HEK293 (cell line): ENCODE data around the gene WASF1.

Experiments
- GLIS1 ChIP-seq: fragments of 450-650 bp; formaldehyde crosslinking; IDR thresholded peaks from 2 replicates; pipeline ENCODE4 v1.5.1; 2016; ENCODE audit warnings: missing biosample characterization, missing genetic modification characterization
- HOXA7 ChIP-seq: sonication (generic); formaldehyde crosslinking; IDR thresholded peaks from 2 replicates; pipeline ENCODE4 v1.8.1; 2022; ENCODE audit warnings: missing genetic modification reagents, borderline replicate concordance
- KLF8 ChIP-seq: fragments of 450-650 bp; formaldehyde crosslinking; IDR thresholded peaks from 2 replicates; pipeline ENCODE4 v1.5.1; 2016; ENCODE audit warnings: missing biosample characterization, missing genetic modification characterization
- MYNN ChIP-seq: fragments of 450-650 bp; formaldehyde crosslinking; IDR thresholded peaks from 2 replicates; pipeline ENCODE4 v1.5.1; 2016; ENCODE audit warnings: missing biosample characterization, missing genetic modification characterization, borderline replicate concordance
- MZF1 ChIP-seq: fragments of 450-650 bp; formaldehyde crosslinking; IDR thresholded peaks from 2 replicates; pipeline ENCODE4 v1.5.1; 2017; ENCODE audit warnings: missing biosample characterization, missing genetic modification characterization, borderline replicate concordance
- SETDB1 ChIP-seq: IDR thresholded peaks from one replicate; pipeline ENCODE4 v1.6.1; 2017; ENCODE audit warnings: mild to moderate bottlenecking, low read length, moderate library complexity, mixed read lengths; ENCODE audit not compliant: insufficient read length
- SP3 ChIP-seq: fragments of 450-650 bp; formaldehyde crosslinking; IDR thresholded peaks from 2 replicates; pipeline ENCODE4 v1.5.1; 2016; ENCODE audit warnings: missing biosample characterization, missing genetic modification characterization
- TRIM28 ChIP-seq: IDR thresholded peaks from 2 replicates; pipeline ENCODE4 v1.6.1; 2011; ENCODE audit warnings: low read length, control low read depth, borderline replicate concordance
- YY1 ChIP-seq: fragments of 450-650 bp; formaldehyde crosslinking; IDR thresholded peaks from 2 replicates; pipeline ENCODE4 v1.5.1; 2018; ENCODE audit warnings: missing biosample characterization, missing genetic modification characterization
- ZFHX2 ChIP-seq: fragments of 450-650 bp; formaldehyde crosslinking; conservative IDR thresholded peaks from 2 replicates; pipeline ENCODE4 v1.5.1; 2016; ENCODE audit warnings: missing biosample characterization, missing genetic modification characterization
- ZFP37 ChIP-seq: fragments of 450-650 bp; formaldehyde crosslinking; IDR thresholded peaks from 2 replicates; pipeline ENCODE4 v1.5.1; 2016; ENCODE audit warnings: missing biosample characterization, missing genetic modification characterization
- ZNF121 ChIP-seq: fragments of 450-650 bp; formaldehyde crosslinking; IDR thresholded peaks from 2 replicates; pipeline ENCODE4 v1.5.1; 2016; ENCODE audit warnings: missing biosample characterization, missing genetic modification characterization
- ZNF16 ChIP-seq: fragments of 450-650 bp; formaldehyde crosslinking; IDR thresholded peaks from 2 replicates; pipeline ENCODE4 v1.5.1; 2016; ENCODE audit warnings: low read depth, missing biosample characterization, missing genetic modification characterization
- ZNF311 ChIP-seq: fragments of 450-650 bp; formaldehyde crosslinking; IDR thresholded peaks from 2 replicates; pipeline ENCODE4 v1.5.1; 2017; ENCODE audit warnings: missing biosample characterization, missing genetic modification characterization, borderline replicate concordance
- ZNF335 ChIP-seq: fragments of 450-650 bp; formaldehyde crosslinking; conservative IDR thresholded peaks from 2 replicates; pipeline ENCODE4 v1.5.1; 2016; ENCODE audit warnings: missing biosample characterization, missing genetic modification characterization
- ZNF366 ChIP-seq: fragments of 450-650 bp; formaldehyde crosslinking; conservative IDR thresholded peaks from 2 replicates; pipeline ENCODE4 v1.5.1; 2016; ENCODE audit warnings: missing biosample characterization, missing genetic modification characterization
- ZNF548 ChIP-seq: fragments of 450-650 bp; formaldehyde crosslinking; IDR thresholded peaks from 2 replicates; pipeline ENCODE4 v1.5.1; 2016; ENCODE audit warnings: missing biosample characterization, missing genetic modification characterization
- ZNF561 ChIP-seq: fragments of 450-650 bp; IDR thresholded peaks from 2 replicates; pipeline ENCODE4 v1.5.1; 2018; ENCODE audit warnings: missing biosample characterization, missing genetic modification characterization, borderline replicate concordance
- ZNF623 ChIP-seq: fragments of 450-650 bp; formaldehyde crosslinking; IDR thresholded peaks from 2 replicates; pipeline ENCODE4 v1.5.1; 2016; ENCODE audit warnings: missing biosample characterization, missing genetic modification characterization
- ZNF654 ChIP-seq: fragments of 450-650 bp; formaldehyde crosslinking; IDR thresholded peaks from 2 replicates; pipeline ENCODE4 v1.5.1; 2016; ENCODE audit warnings: low read depth, missing biosample characterization, missing genetic modification characterization
- ZNF660 ChIP-seq: fragments of 450-650 bp; IDR thresholded peaks from 2 replicates; pipeline ENCODE4 v1.5.1; 2018; ENCODE audit warnings: missing biosample characterization, mild to moderate bottlenecking, missing genetic modification characterization
- ZNF707 ChIP-seq: fragments of 450-650 bp; formaldehyde crosslinking; IDR thresholded peaks from 2 replicates; pipeline ENCODE4 v1.5.1; 2016; ENCODE audit warnings: missing biosample characterization, missing genetic modification characterization
- TF ChIP-seq, protein P1 (sequence below): fragments of 450-650 bp; formaldehyde crosslinking; IDR thresholded peaks from 2 replicates; pipeline ENCODE4 v1.5.1; 2016; ENCODE audit warnings: missing biosample characterization, missing genetic modification characterization
- TF ChIP-seq, protein P2 (sequence below): fragments of 450-650 bp; formaldehyde crosslinking; IDR thresholded peaks from 2 replicates; pipeline ENCODE4 v1.5.1; 2016; ENCODE audit warnings: missing biosample characterization, missing genetic modification characterization
- TF ChIP-seq, protein P3 (sequence below): fragments of 450-650 bp; formaldehyde crosslinking; IDR thresholded peaks from 2 replicates; pipeline ENCODE4 v1.5.1; 2017; ENCODE audit warnings: missing biosample characterization, missing genetic modification characterization
- TF ChIP-seq, protein P4 (sequence below): fragments of 450-650 bp; formaldehyde crosslinking; IDR thresholded peaks from 2 replicates; pipeline ENCODE4 v1.5.1; 2016; ENCODE audit warnings: missing biosample characterization, missing genetic modification characterization
- TF ChIP-seq, protein P5 (sequence below): fragments of 450-650 bp; formaldehyde crosslinking; conservative IDR thresholded peaks from 2 replicates; pipeline ENCODE4 v1.5.1; 2016; ENCODE audit warnings: low read depth, missing biosample characterization, missing genetic modification characterization
- TF ChIP-seq, protein P6 (sequence below): fragments of 450-650 bp; formaldehyde crosslinking; IDR thresholded peaks from 2 replicates; pipeline ENCODE4 v1.5.1; 2016; ENCODE audit warnings: missing biosample characterization, missing genetic modification characterization, low read depth

WASF1 gene

DNA sequence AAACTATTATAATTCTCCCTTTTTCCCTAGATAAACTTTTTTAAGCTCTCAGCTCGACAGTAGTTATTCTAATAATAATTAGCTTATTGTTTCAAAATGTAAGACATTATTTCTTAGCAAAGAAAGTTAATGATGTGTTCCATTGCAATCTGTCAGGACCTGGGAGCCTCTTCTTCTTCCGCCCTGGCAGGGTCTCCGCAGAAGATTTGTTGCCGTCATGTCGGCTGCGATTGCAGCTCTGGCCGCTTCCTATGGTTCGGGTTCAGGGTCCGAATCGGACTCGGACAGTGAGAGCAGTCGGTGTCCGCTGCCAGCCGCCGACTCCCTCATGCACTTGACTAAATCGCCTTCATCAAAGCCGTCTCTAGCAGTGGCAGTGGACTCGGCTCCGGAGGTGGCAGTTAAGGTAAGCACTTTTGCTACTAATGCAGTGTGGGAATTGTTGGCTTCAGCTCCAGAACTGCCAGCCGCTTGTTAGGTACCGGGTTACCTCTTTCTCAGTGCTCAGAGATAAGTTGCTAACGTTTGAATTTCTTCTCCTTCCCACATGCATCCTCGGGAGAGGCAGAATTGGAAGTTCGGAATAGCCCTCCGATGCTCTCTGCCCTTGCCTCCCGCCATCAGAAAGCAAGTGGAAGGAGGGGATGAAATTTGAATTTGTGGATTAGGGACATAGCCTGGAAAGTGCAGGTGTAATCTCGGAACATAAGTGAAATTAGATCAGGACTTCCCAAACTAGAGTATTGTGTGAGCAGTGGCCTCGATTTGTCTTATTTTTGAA lies 948 bp upstream of the WASF1 start, which contains the start of gene CDC40 (continued):
- TF ChIP-seq, protein P1, sequence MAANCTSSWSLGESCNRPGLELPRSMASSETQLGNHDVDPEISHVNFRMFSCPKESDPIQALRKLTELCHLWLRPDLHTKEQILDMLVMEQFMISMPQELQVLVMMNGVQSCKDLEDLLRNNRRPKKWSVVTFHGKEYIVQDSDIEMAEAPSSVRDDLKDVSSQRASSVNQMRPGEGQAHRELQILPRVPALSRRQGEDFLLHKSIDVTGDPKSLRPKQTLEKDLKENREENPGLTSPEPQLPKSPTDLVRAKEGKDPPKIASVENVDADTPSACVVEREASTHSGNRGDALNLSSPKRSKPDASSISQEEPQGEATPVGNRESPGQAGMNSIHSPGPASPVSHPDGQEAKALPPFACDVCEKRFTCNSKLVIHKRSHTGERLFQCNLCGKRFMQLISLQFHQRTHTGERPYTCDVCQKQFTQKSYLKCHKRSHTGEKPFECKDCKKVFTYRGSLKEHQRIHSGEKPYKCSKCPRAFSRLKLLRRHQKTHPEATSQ (tag by site-specific recombination) = no peak
- TF ChIP-seq, protein P2, sequence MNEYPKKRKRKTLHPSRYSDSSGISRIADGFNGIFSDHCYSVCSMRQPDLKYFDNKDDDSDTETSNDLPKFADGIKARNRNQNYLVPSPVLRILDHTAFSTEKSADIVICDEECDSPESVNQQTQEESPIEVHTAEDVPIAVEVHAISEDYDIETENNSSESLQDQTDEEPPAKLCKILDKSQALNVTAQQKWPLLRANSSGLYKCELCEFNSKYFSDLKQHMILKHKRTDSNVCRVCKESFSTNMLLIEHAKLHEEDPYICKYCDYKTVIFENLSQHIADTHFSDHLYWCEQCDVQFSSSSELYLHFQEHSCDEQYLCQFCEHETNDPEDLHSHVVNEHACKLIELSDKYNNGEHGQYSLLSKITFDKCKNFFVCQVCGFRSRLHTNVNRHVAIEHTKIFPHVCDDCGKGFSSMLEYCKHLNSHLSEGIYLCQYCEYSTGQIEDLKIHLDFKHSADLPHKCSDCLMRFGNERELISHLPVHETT = no peak
- TF ChIP-seq, protein P3, sequence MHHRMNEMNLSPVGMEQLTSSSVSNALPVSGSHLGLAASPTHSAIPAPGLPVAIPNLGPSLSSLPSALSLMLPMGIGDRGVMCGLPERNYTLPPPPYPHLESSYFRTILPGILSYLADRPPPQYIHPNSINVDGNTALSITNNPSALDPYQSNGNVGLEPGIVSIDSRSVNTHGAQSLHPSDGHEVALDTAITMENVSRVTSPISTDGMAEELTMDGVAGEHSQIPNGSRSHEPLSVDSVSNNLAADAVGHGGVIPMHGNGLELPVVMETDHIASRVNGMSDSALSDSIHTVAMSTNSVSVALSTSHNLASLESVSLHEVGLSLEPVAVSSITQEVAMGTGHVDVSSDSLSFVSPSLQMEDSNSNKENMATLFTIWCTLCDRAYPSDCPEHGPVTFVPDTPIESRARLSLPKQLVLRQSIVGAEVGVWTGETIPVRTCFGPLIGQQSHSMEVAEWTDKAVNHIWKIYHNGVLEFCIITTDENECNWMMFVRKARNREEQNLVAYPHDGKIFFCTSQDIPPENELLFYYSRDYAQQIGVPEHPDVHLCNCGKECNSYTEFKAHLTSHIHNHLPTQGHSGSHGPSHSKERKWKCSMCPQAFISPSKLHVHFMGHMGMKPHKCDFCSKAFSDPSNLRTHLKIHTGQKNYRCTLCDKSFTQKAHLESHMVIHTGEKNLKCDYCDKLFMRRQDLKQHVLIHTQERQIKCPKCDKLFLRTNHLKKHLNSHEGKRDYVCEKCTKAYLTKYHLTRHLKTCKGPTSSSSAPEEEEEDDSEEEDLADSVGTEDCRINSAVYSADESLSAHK (tag by site-specific recombination) = no peak
- TF ChIP-seq SP3 (tag by site-specific recombination) (no peak), ZFP37 (tag by site-specific recombination) (no peak), MYNN (tag by site-specific recombination) (no peak), ZNF660 (tag by site-specific recombination) (peak; percentile 56), ZNF623 (tag by site-specific recombination) (peak; percentile 16; the same call in 1 of the 2 replicates), ZNF548 (no peak), ZNF707 (no peak), ZNF121 (tag by site-specific recombination) (no peak), HOXA7 (CRISPR knock-in tag) (no peak), ZNF16 (tag by site-specific recombination) (no peak), MZF1 (no peak), ZNF335 (tag by site-specific recombination) (peak; percentile 53), ZNF561 (tag by site-specific recombination) (0 out of 2 replicates have a peak, but pooled peaks have one; percentile 19), ZNF311 (no peak), KLF8 (tag by site-specific recombination) (no peak), SETDB1 (no peak), TRIM28 (peak; percentile 87; the same call in 1 of the 2 replicates), ZNF654 (tag by site-specific recombination) (no peak; the same call in 1 of the 2 replicates), GLIS1 (tag by site-specific recombination) (no peak), YY1 (tag by site-specific recombination) (peak; percentile 23; the same call in 1 of the 2 replicates), ZFHX2 (tag by site-specific recombination) (no peak), ZNF366 (tag by site-specific recombination) (peak; percentile 54)
- TF ChIP-seq, protein P4, sequence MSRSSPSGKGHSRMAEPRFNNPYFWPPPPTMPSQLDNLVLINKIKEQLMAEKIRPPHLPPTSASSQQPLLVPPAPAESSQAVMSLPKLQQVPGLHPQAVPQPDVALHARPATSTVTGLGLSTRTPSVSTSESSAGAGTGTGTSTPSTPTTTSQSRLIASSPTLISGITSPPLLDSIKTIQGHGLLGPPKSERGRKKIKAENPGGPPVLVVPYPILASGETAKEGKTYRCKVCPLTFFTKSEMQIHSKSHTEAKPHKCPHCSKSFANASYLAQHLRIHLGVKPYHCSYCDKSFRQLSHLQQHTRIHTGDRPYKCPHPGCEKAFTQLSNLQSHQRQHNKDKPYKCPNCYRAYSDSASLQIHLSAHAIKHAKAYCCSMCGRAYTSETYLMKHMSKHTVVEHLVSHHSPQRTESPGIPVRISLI = no peak
- TF ChIP-seq, protein P5, sequence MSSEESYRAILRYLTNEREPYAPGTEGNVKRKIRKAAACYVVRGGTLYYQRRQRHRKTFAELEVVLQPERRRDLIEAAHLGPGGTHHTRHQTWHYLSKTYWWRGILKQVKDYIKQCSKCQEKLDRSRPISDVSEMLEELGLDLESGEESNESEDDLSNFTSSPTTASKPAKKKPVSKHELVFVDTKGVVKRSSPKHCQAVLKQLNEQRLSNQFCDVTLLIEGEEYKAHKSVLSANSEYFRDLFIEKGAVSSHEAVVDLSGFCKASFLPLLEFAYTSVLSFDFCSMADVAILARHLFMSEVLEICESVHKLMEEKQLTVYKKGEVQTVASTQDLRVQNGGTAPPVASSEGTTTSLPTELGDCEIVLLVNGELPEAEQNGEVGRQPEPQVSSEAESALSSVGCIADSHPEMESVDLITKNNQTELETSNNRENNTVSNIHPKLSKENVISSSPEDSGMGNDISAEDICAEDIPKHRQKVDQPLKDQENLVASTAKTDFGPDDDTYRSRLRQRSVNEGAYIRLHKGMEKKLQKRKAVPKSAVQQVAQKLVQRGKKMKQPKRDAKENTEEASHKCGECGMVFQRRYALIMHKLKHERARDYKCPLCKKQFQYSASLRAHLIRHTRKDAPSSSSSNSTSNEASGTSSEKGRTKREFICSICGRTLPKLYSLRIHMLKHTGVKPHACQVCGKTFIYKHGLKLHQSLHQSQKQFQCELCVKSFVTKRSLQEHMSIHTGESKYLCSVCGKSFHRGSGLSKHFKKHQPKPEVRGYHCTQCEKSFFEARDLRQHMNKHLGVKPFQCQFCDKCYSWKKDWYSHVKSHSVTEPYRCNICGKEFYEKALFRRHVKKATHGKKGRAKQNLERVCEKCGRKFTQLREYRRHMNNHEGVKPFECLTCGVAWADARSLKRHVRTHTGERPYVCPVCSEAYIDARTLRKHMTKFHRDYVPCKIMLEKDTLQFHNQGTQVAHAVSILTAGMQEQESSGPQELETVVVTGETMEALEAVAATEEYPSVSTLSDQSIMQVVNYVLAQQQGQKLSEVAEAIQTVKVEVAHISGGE = peak; percentile 46
- TF ChIP-seq, protein P6, sequence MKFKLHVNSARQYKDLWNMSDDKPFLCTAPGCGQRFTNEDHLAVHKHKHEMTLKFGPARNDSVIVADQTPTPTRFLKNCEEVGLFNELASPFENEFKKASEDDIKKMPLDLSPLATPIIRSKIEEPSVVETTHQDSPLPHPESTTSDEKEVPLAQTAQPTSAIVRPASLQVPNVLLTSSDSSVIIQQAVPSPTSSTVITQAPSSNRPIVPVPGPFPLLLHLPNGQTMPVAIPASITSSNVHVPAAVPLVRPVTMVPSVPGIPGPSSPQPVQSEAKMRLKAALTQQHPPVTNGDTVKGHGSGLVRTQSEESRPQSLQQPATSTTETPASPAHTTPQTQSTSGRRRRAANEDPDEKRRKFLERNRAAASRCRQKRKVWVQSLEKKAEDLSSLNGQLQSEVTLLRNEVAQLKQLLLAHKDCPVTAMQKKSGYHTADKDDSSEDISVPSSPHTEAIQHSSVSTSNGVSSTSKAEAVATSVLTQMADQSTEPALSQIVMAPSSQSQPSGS (tag by site-specific recombination) = no peak
